NCI-H526 treated with DMSO at 0.1 percent for 48 hours (cell line): Measurements from ENCODE around the gene CISTR.
"Not testable (repeated sequence)": the region's sequence is repeated elsewhere in the genome, so short reads cannot be mapped to it uniquely, and the experiment has no call there.

Experiments used
- DNase-seq: peaks from one replicate; lab custom pipeline; 2025; lab: John Stamatoyannopoulos, UW

Gene CISTR

GRCh38 chr12:53719649-53720048 lies 32.1 kb downstream of the CISTR start:
- DNase-seq: no peak

- not testable (repeated sequence) for DNase-seq
Observed at GRCh38 chr12:53718567-53718966, 33.2 kb downstream of the CISTR start.

DNA sequence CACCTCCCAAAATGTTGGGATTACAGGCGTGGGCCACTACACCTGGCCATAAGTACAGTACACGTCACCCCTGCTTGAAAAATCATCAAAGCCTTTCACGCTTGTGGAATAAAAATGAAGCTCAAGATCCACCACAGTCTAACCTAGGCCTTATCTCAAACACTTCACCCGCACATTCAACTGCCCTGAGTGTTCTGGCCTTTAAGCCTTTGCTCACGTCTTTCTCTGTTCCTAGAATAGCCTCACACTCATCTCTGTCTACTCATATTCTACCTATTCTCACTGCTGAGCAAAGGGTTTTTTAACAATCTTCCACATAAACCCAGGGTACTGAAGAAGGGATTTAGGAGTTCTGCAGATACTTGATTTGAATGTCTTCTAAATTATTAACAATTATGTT lies 34.5 kb downstream of the CISTR start:
- no peak for DNase-seq

DNA sequence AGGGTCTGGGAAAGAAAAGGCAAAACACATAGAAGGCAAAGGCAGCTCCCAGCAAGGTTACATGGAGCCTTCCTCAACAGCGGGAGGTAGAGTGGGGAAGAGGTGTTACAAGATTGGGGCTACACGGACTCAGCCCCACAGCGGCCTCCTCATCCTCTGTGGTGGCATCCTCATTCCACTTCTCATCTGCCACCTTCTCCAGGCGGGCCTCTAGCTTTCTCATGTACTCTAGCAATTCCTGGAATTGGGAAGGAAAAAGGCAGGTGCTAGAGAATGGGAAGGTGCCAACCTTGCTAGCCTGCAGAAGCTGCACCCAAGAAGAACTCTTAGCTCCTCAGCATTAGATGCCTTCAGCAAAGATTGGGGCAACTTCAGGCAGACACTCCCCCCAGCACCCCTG lies 37.8 kb downstream of the CISTR start:
- no peak for DNase-seq

GRCh38 chr12:53713516-53713915 lies 38.3 kb downstream of the CISTR start:
- no peak for DNase-seq

DNA sequence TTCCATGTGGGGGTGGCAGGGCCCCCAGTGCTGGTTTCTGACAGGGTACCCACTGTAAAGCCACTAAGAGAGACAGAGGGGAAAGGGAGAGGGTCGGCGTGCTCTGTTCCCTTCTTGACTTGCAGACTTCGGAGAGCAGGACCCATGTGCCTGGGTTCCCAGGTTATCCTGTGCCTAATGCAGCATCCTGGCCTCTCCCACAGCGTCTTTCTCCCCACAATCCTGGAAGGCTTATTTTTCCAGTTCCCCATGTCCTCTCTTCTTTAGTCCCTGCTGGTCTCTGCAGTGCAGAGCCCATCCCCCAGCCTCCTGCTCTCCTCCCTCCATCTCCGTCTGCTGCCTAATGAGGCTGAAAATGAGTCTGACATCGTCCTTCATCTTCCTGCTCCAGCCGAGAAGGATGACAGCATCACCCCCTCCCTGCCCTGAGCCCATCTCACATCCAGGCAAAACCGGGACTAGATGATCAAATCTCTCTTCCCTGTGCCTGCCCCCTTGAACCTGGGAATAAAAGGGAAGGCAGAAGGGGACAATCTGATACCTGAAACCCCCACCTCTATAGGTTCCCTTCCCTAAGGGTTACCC lies 39.6 kb downstream of the CISTR start:
- DNase-seq: no peak

DNA sequence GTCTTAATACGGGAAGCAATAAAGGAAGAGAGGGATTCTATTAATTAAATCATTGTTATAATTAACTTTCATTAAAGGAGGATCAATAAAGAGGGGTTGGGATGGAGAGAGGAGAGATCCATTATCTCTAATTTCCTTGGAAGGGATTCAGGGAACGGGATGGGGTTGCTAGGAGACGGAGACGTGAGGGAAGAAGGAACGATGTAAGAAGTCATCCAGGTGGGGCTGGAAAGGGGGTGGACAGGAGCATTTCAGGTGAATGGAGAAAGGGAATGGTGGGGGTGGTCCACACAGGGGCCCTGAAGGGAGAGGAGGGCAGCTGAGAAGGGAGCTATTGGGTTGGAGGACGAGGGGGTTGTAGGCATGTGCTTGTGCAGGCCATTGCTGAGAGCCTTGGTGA lies 41.7 kb downstream of the CISTR start:
- DNase-seq: no peak

DNA sequence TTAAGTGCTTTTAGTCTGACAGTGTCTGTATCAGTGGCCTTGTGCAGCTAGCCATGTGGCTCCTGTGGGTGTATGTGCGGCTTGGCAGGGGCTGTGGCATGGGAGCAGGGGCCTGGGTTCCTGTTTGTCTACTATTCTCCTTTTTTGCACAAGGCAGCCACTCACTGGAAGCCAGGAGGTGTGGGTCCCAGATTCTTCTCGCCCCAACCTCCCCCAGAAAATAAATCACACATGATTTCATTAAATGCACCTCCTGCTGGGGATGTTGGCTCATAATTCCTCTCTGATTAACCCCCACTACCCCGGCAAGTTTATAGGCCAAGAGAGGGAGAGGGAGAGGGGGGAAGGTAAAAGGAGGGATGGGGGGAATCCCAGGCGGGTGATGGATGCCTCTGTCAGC lies 42.1 kb downstream of the CISTR start:
- DNase-seq: no peak

DNA sequence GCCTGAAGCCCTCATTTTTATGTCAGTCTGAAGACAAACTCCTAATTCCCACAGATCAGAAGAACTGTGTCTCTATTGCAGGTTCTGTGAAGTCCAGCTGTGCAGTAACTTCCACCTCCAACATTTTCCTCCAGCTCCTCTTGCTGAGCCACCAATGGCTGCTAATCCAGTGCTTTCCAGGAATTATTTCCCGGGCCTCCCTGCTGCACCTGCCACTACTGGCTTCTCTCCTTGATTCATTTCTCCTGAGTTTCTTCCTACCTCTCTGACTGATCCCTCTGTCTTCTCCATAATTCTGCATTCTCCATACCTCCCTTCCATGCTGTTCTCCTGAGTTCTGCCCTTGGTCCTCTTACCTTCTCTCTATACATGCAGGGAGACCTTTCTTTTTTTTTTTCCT lies 45.7 kb downstream of the CISTR start:
- DNase-seq: no peak

DNA sequence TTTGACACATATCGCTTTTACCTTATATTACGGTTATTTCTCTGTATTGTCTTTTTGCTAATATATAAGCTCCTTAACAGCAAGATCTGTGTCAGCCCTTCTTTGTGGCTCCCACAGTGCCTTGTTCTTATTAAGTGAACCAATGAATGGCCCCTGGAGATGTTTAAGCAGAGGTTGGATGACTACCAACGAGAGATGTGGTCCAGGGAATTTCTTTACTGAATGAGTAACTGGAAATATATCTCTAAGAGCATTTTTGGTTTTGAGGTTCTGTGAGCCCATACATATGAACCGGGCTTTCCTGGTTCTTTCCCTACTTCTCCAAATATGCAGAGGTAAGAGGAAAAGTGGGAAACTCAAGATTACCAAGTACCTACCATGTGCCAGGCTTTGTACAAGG lies 48.0 kb downstream of the CISTR start:
- no peak for DNase-seq

DNA sequence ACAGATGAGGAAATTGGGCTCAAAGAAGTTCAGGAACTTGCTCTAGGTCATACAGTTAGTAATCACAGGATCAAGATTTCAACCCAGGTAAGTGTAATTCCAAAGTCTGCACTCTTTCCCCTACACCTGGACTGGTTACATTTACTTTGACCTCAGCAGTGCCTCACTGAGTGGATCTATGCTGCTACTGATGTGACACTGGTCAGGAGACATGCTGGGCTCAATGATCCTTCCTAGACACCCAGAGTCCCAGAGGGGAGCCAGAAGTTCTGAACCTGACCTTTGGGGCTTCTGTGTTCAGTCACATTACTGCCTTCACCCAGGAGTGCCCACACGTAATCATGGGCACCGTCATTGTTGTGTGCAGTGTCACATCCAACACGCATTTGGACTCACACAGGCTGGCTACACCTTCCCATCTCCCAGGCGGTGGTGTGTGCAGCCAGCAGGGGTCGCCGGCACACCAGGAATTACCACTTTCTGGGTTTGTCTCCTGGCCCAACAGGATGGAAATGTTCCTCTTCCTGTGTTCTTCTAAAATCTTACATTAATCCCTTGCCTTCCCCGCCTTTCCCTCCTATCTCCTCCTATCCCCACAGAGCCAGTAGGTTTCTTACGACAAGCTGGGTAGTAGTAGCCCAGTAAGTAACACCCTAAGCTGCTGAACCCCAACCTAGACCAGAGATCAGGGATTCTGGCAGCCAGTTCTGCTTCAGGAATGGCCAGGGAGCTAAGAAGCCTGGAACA lies 50.1 kb downstream of the CISTR start:
- peak; percentile 37 for DNase-seq

GRCh38 chr12:53700567-53700966 lies 51.2 kb downstream of the CISTR start:
- no peak for DNase-seq

DNA sequence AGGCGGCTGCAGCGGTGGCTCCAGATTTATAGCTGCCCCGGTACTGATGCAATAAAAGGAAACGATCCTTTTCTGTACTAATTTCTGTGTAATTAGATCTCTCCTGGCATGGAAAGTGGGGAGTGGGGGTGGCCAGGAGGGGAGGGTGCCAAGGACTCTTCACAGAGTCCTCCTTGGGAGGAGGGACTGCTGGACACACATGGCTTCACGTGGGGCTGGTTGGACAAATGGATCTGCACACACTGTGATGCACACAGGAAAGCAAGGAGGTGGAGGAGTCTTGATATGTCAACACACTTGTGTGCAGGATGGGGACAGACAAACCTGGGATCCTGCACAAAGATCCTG lies 52.1 kb downstream of the CISTR start:
- no peak for DNase-seq

- no peak for DNase-seq
Observed at GRCh38 chr12:53698948-53699677, 52.7 kb downstream of the CISTR start.

DNA sequence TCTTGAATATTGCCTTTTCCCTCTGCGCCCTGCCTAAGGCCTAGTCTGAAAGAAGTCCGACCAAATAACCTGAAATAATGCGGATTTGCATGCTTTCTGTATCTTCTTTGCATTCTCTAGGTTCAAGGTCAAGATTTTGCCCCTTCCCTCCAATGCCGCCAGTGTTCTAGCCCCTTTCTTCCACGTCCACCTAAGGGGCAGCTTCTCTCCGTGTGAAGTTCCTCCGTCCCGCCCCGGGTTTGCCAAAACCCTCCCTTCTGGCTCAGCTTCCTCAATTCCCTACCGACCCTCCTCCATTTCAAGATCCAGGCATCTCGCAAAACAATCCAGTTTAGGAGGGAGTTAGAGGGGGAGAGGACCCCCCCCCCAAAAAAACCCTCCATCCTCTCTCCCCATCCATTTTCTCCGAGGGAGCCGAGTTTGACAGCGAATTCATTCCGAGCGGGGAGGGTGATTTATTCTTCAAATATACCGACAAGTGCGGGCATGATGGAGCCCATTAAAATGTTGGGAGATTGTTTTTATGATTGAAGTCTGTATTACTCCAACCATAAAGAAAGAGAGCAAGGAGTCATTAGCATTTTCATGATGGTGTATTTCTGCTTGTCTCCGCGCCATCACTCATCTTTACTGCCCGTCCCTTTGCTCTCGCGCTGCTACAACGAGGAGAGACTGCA lies 55.0 kb downstream of the CISTR start:
- peak; percentile 28 for DNase-seq
